Kidney (tissue), 14 donors: ENCODE data around the gene PLCL2. TPM values are rescaled to one million over a fixed set of nuclear protein-coding genes. Genes with fewer than 3 reads are reported as not detected.

ENCODE experiments used
- DNase-seq, 5 donors: peaks; one replicate each; pipeline ENCODE4 v3.0.0-alpha.2; 2013 to 2020
- FAIRE-seq: peaks from 2 replicates; lab custom pipeline; 2012; peaks lifted over from hg19 to GRCh38; lab: Jason Lieb, UNC
- H3K27ac ChIP-seq, 2 donors: one replicate each; pipeline ENCODE4 v1.7.0; 2013; ENCODE audit warnings: low read depth in 2 of 2, low read length in 2 of 2, inconsistent platforms in 1 of 2
- H3K27me3 ChIP-seq: one replicate; pipeline ENCODE4 v1.7.1; 2013; ENCODE audit warnings: low read length, inconsistent platforms; ENCODE audit not compliant: control insufficient read depth, insufficient read depth
- H3K36me3 ChIP-seq, 3 donors: one replicate each; pipeline versions ENCODE4 v1.7.0 to v1.7.1; 2013; ENCODE audit warnings: low read length in 3 of 3, control low read depth in 1 of 3, inconsistent platforms in 1 of 3; ENCODE audit not compliant: insufficient read depth in 3 of 3, control insufficient read depth in 2 of 3
- H3K4me1 ChIP-seq, 3 donors: one replicate each; pipeline versions ENCODE4 v1.7.0 to v1.7.1; 2013; ENCODE audit warnings: low read length in 3 of 3, inconsistent platforms in 1 of 3, low read depth in 1 of 3; ENCODE audit not compliant: control insufficient read depth in 2 of 3, insufficient read depth in 2 of 3
- H3K4me3 ChIP-seq, 3 donors: one replicate each; pipeline versions ENCODE4 v1.7.0 to v1.8.1; 2013; ENCODE audit warnings: low read length in 3 of 3, control low read depth in 1 of 3, inconsistent platforms in 1 of 3
- H3K9ac ChIP-seq, 3 donors: one replicate each; pipeline versions ENCODE4 v1.7.0 to v1.7.1; 2013; ENCODE audit warnings: low read length in 3 of 3, control low read depth in 1 of 3, inconsistent platforms in 1 of 3
- H3K9me3 ChIP-seq, 3 donors: one replicate each; pipeline versions ENCODE4 v1.7.0 to v1.7.1; 2013; ENCODE audit warnings: low read length in 3 of 3, control low read depth in 1 of 3, inconsistent platforms in 1 of 3; ENCODE audit not compliant: control insufficient read depth in 2 of 3, insufficient read depth in 1 of 3
- intact Hi-C: fragments of 100-400 bp; cut with DNase I; formaldehyde crosslinking; loops from one replicate; pipeline ENCODE4 v1.11.1; 2022
- polyA plus RNA-seq: library from polyadenylated mRNA; stranded (reverse); fragments of 350-450 nt; fragmentation: Illumina TruSeq; extraction: RNeasy Lipid Tissue Mini Kit (QIAGEN cat#74804); gene quantifications from one replicate; pipeline ENCODE4 v1.2.3, GENCODE V29; 2014; ENCODE audit warnings: low read depth, low replicate concordance; ENCODE audit not compliant: insufficient read depth
- total RNA-seq: library from RNA; stranded (reverse); fragmentation: NEBNext Ultra II Directional; extraction: Animal tissue kit (Norgen Biotek cat#: 25700); gene quantifications from one replicate; pipeline ENCODE4 v1.2.1, GENCODE V29; 2021
- TF ChIP-seq, protein P1 (sequence below): IDR thresholded peaks from 3 replicates; pipeline ENCODE4 v1.5.1; 2012; ENCODE audit warnings: mild to moderate bottlenecking, moderate library complexity, borderline replicate concordance; ENCODE audit not compliant: insufficient read depth; ENCODE audit errors: extremely low read depth
- donor health status: control.
- donor health status: control.
- donor health status: control.
- donor health status: control.
- donor health status: control.
- donor health status: DM: yes; HTN: yes; CAD: no.
- donor health status: Normal renal cell carcinoma (clear cell type).

PLCL2 gene
- total and polyA plus RNA-seq, 2 donors from 2014 or later, result 10.5 to 19.1 TPM

DNA sequence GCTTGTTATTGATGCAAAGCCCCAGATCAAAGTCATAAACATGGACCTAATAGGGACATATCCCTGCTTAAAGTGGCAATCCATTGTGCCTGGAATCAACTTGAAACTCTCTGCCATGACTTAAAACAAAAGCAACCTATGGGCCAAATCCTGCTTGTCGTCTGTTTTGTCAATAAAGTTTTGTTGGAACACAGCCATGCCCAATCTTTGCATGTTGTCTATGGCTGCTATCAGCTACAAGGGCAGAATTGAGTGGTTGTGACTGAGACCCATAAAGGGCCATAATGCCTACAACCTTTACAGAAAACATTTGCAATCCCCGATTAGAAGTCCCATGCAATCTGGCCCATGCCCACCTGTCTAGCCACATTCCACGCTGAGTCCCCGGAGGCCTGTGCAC is 235.4 kb downstream of the PLCL2 start:
- no peaks in the 10 kb centered on the region for H3K4me1 ChIP-seq
- no peak for DNase-seq
- no peak overlapping the region for H3K27ac ChIP-seq
- H3K4me3 ChIP-seq, result no peak overlapping the region
- no peaks in the 10 kb centered on the region for H3K27me3 ChIP-seq
- H3K36me3 ChIP-seq, result no peaks in the 10 kb centered on the region
- no peak for FAIRE-seq
- TF ChIP-seq, protein P1, sequence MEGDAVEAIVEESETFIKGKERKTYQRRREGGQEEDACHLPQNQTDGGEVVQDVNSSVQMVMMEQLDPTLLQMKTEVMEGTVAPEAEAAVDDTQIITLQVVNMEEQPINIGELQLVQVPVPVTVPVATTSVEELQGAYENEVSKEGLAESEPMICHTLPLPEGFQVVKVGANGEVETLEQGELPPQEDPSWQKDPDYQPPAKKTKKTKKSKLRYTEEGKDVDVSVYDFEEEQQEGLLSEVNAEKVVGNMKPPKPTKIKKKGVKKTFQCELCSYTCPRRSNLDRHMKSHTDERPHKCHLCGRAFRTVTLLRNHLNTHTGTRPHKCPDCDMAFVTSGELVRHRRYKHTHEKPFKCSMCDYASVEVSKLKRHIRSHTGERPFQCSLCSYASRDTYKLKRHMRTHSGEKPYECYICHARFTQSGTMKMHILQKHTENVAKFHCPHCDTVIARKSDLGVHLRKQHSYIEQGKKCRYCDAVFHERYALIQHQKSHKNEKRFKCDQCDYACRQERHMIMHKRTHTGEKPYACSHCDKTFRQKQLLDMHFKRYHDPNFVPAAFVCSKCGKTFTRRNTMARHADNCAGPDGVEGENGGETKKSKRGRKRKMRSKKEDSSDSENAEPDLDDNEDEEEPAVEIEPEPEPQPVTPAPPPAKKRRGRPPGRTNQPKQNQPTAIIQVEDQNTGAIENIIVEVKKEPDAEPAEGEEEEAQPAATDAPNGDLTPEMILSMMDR, result no peak
- intact Hi-C loops, result no loop called here
- peaks cover 0 to 5% (median 0%) of the 10 kb centered on the region in 3 donors for H3K9me3 ChIP-seq
- no peak overlapping the region for H3K9ac ChIP-seq

DNA sequence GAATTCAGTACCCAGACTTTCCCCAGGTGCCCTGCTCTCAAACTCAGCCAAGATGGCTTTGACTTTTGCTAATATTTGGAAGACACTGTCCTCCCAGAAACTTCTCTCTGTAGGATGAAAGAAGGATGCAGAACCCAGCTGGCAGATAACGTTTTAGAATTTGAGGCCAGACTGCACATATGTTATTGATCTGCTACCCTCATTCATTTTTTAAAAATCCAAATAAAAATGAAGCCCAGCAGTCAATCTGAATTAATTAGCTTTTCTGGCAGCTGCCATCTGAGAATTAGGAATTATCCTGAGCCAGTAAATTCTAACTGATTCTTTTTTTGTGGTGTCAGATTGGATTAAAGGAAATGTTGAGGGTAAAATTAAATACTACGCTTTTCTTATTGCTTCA is 236.6 kb downstream of the PLCL2 start:
- intact Hi-C loops, result no loop called here
- no peak overlapping the region for H3K9ac ChIP-seq
- no peak for DNase-seq
- H3K4me3 ChIP-seq, result no peak overlapping the region
- H3K27ac ChIP-seq, result no peak overlapping the region
- H3K9me3 ChIP-seq, result peaks cover 0 to 5% (median 0%) of the 10 kb centered on the region in 3 donors
- no peaks in the 10 kb centered on the region for H3K27me3 ChIP-seq
- no peak for FAIRE-seq
- no peaks in the 10 kb centered on the region for H3K36me3 ChIP-seq
- no peaks in the 10 kb centered on the region for H3K4me1 ChIP-seq
- TF ChIP-seq, protein P1, result no peak

DNA sequence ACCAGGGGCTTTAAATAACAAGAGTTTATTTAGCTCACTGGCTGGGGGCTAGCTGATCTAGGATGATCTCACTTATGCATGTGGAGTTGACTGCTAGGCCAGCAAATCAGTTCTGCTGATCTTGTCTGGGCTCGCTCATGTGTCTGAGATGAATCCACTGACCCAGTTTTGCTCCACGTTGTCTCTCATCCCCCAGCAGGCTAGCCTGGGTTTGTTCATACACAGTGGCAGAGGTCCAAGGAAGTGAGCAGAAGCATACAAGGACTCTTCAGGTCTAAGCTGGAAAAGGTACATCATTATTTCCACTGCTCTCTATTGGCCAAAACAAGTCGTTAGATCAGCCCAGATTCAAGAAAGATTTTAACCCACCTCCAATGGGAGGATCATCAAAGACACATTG is 238.0 kb downstream of the PLCL2 start:
- Histone ChIP-seq H3K9me3 (peaks cover 0 to 5% (median 0%) of the 10 kb centered on the region in 3 donors), H3K27me3 (no peaks in the 10 kb centered on the region), H3K9ac (no peak overlapping the region), H3K36me3 (no peaks in the 10 kb centered on the region), H3K4me3 (no peak overlapping the region), H3K27ac (no peak overlapping the region), H3K4me1 (no peaks in the 10 kb centered on the region)
- intact Hi-C loops, result no loop called here
- TF ChIP-seq, protein P1, result no peak
- no peak for DNase-seq
- FAIRE-seq, result no peak
